ENCODE data around the gene SLC35B2. TPM values are rescaled to one million over a fixed set of nuclear protein-coding genes. Genes with fewer than 3 reads are reported as not detected.
"Not testable (repeated sequence)": the region's sequence is repeated elsewhere in the genome, so short reads cannot be mapped to it uniquely, and the experiment has no call there.

The SLC35B2 gene
- total RNA-seq, 1 experiment from 2014 or later, result 92.8 TPM

- peak; percentile 99 for DNase-seq (ENCODE audit: low read depth)
Observed at GRCh38 chr6:44237021-44237812, 20.1 kb downstream of the SLC35B2 start.

- DNase-seq (ENCODE audit: low read depth), result no peak
Observed at GRCh38 chr6:44235891-44236516, 21.3 kb downstream of the SLC35B2 start.

GRCh38 chr6:44235269-44235668 is 22.1 kb downstream of the SLC35B2 start:
- DNase-seq (ENCODE audit: low read depth), result no peak

GRCh38 chr6:44234101-44235025 is 23.0 kb downstream of the SLC35B2 start:
- DNase-seq (ENCODE audit: low read depth), result peak; percentile 77

GRCh38 chr6:44233567-44234100 is 23.7 kb downstream of the SLC35B2 start:
- DNase-seq (ENCODE audit: low read depth), result no peak

GRCh38 chr6:44232676-44233566 is 24.4 kb downstream of the SLC35B2 start:
- no peak for DNase-seq (ENCODE audit: low read depth)

GRCh38 chr6:44231426-44231825 is 25.9 kb downstream of the SLC35B2 start:
- not testable (repeated sequence) for DNase-seq (ENCODE audit: low read depth)

- no peak for DNase-seq (ENCODE audit: low read depth)
Observed at GRCh38 chr6:44230034-44230675, 27.2 kb downstream of the SLC35B2 start.

- no peak for DNase-seq (ENCODE audit: low read depth)
Observed at GRCh38 chr6:44229376-44230033, 27.8 kb downstream of the SLC35B2 start.

GRCh38 chr6:44228836-44229235 is 28.5 kb downstream of the SLC35B2 start:
- DNase-seq (ENCODE audit: low read depth), result no peak

- DNase-seq (ENCODE audit: low read depth), result no peak
Observed at GRCh38 chr6:44228433-44228832, 28.9 kb downstream of the SLC35B2 start.

- no peak for DNase-seq (ENCODE audit: low read depth)
Observed at GRCh38 chr6:44228031-44228430, 29.3 kb downstream of the SLC35B2 start.

- DNase-seq (ENCODE audit: low read depth), result no peak
Observed at GRCh38 chr6:44227148-44227793, 30.1 kb downstream of the SLC35B2 start.

- no peak for DNase-seq (ENCODE audit: low read depth)
Observed at GRCh38 chr6:44226368-44227147, 30.8 kb downstream of the SLC35B2 start.

- DNase-seq (ENCODE audit: low read depth), result no peak
Observed at GRCh38 chr6:44225579-44226325, 31.6 kb downstream of the SLC35B2 start.

GRCh38 chr6:44224965-44225305 is 32.4 kb downstream of the SLC35B2 start:
- DNase-seq (ENCODE audit: low read depth), result no peak

- DNase-seq (ENCODE audit: low read depth), result peak; percentile 68
Observed at GRCh38 chr6:44224029-44224964, 33.0 kb downstream of the SLC35B2 start.

Data from Daoy (cell line).